Adrenal gland (tissue), 5 donors: ENCODE measurements around the gene PDIA3.
A peak's percentile ranks its signal among the peaks of the same experiment; 100 is the strongest.

Experiments
- POLR2A ChIP-seq, 2 donors: fragments of 450-650 bp; IDR thresholded peaks; one replicate each; pipeline ENCODE4 v1.6.1; 2017; ENCODE audit warnings: antibody characterized with exemption in 2 of 2, mild to moderate bottlenecking in 2 of 2, moderate library complexity in 1 of 2
- TF ChIP-seq, protein P1 (sequence below), 6 experiments: fragments of 450-650 bp in 4 of 6; fragments of 200-600 bp in 2 of 6; sonication (generic) in 1 of 6; IDR thresholded peaks; 1 replicate in 5 of 6; 2 replicates in 1 of 6; pipeline versions ENCODE4 v1.5.1 to v1.8.0; 2016 to 2021; ENCODE audit warnings: antibody characterized with exemption in 6 of 6, mild to moderate bottlenecking in 2 of 6, moderate library complexity in 1 of 6
- donor health status: DM: no; HTN: no; CAD: no.

DNA sequence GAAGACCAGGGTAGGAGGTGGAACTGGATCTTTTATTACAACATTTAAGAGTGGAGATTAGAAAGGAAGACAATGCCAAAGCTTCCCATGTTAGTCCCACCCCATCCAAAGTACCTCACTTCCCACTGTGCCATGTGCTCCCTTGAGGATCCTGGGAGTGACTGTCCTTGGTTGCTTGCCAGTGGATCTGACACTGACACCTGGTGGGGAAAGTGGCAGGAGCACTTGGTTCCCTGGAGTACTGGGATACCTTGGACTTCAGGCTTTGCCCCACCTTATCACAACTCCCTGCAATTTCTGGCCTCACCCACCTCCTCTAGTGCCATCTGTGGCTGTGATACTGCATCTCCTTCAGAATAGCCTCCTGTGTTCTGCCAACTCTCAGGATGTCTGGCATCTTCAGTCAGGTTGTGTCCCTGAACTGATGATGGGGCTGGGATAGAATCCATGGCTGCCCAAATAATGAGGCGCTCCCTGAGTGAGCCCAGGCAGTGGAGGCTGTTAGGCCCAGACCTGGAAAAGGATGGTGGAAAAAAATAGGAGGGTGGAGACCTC lies 29.2 kb downstream of the PDIA3 start:
- TF ChIP-seq POLR2A (IDR thresholded peaks at IDR 0.05) = no peak
- TF ChIP-seq, protein P1, sequence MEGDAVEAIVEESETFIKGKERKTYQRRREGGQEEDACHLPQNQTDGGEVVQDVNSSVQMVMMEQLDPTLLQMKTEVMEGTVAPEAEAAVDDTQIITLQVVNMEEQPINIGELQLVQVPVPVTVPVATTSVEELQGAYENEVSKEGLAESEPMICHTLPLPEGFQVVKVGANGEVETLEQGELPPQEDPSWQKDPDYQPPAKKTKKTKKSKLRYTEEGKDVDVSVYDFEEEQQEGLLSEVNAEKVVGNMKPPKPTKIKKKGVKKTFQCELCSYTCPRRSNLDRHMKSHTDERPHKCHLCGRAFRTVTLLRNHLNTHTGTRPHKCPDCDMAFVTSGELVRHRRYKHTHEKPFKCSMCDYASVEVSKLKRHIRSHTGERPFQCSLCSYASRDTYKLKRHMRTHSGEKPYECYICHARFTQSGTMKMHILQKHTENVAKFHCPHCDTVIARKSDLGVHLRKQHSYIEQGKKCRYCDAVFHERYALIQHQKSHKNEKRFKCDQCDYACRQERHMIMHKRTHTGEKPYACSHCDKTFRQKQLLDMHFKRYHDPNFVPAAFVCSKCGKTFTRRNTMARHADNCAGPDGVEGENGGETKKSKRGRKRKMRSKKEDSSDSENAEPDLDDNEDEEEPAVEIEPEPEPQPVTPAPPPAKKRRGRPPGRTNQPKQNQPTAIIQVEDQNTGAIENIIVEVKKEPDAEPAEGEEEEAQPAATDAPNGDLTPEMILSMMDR (IDR thresholded peaks at IDR 0.05) = peak in 4 of 6 experiments; percentile 17 to 24 (median 22)
